HepG2 (cell line): ENCODE results near the gene KANSL3. TPM values are rescaled to one million over a fixed set of nuclear protein-coding genes. Genes with fewer than 3 reads are reported as not detected.

Experiments used
- CEBPB ChIP-seq: IDR thresholded peaks from 2 replicates; pipeline ENCODE4 v1.6.1; 2011; ENCODE audit warnings: low read depth, low read length, improper control_type of control experiment, borderline replicate concordance
- FOSL1 ChIP-seq: sonication (generic); formaldehyde crosslinking; IDR thresholded peaks from 2 replicates; pipeline ENCODE4 v1.9.0; 2021; ENCODE audit warnings: missing genetic modification reagents, borderline replicate concordance
- JARID2 ChIP-seq: sonication (generic); formaldehyde crosslinking; IDR thresholded peaks from 2 replicates; pipeline ENCODE4 v1.8.1; 2023; ENCODE audit warnings: missing genetic modification reagents, inconsistent platforms; ENCODE audit not compliant: insufficient replicate concordance
- RFX3 ChIP-seq: IDR thresholded peaks from 2 replicates; pipeline ENCODE4 v1.6.1; 2016; ENCODE audit warnings: missing biosample characterization, missing genetic modification reagents
- RNF219 ChIP-seq: sonication (generic); formaldehyde crosslinking; IDR thresholded peaks from 2 replicates; pipeline ENCODE4 v1.5.0; 2020; ENCODE audit warnings: mild to moderate bottlenecking, missing genetic modification reagents
- SNAPC4 ChIP-seq: sonication (generic); formaldehyde crosslinking; IDR thresholded peaks from 2 replicates; pipeline ENCODE4 v1.4.0; 2020; ENCODE audit warnings: mild to moderate bottlenecking, missing genetic modification reagents
- SOX6 ChIP-seq, 2 experiments: fragments of 450-650 bp in 1 of 2; sonication (generic) in 1 of 2; formaldehyde crosslinking in 1 of 2; IDR thresholded peaks; 2 replicates each; pipeline versions ENCODE4 v1.4.0 to v1.6.1; 2017 to 2020; ENCODE audit warnings: antibody characterized with exemption in 1 of 2, mild to moderate bottlenecking in 1 of 2, missing genetic modification reagents in 1 of 2
- TBX2 ChIP-seq: sonication (generic); formaldehyde crosslinking; IDR thresholded peaks from 2 replicates; pipeline ENCODE4 v1.5.0; 2020; ENCODE audit warnings: missing genetic modification reagents, mild to moderate bottlenecking, borderline replicate concordance
- TCF7L2 ChIP-seq: IDR thresholded peaks from 2 replicates; pipeline ENCODE4 v1.6.1; 2011; ENCODE audit warnings: mild to moderate bottlenecking, low read depth, low read length, moderate library complexity
- ZBTB2 ChIP-seq: sonication (generic); formaldehyde crosslinking; IDR thresholded peaks from 2 replicates; pipeline ENCODE4 v1.8.0; 2022; ENCODE audit warnings: low read depth, missing genetic modification reagents
- ZFX ChIP-seq: sonication (generic); formaldehyde crosslinking; IDR thresholded peaks from 2 replicates; pipeline ENCODE4 v1.4.0; 2020; ENCODE audit warnings: mild to moderate bottlenecking, low read depth, missing genetic modification reagents, moderate library complexity
- ZNF235 ChIP-seq: sonication (generic); formaldehyde crosslinking; IDR thresholded peaks from 2 replicates; pipeline ENCODE4 v1.8.1; 2023; ENCODE audit warnings: mild to moderate bottlenecking, missing genetic modification reagents, borderline replicate concordance
- ZNF503 ChIP-seq: sonication (generic); formaldehyde crosslinking; IDR thresholded peaks from 2 replicates; pipeline ENCODE4 v1.4.0; 2020; ENCODE audit warnings: missing genetic modification reagents
- polyA plus RNA-seq, 8 experiments: library from polyadenylated mRNA; depleted of rRNA in 3 of 8; stranded (reverse) in 7 of 8; unstranded in 1 of 8; fragments of >200 nt; fragmentation: Illumina TruSeq in 4 of 8; extraction: Trizol in 4 of 8; gene quantifications; 2 replicates each; pipeline versions ENCODE4 v1.2.1 to v1.2.3, GENCODE V29; 2011 to 2016; ENCODE audit warnings: low read depth in 4 of 8, missing spikeins in 1 of 8, mixed read lengths in 1 of 8; ENCODE audit not compliant: insufficient read depth in 1 of 8
- total RNA-seq, 5 experiments: library from RNA; depleted of rRNA; stranded (reverse); fragments of >200 nt; fragmentation: Illumina TruSeq; extraction: Trizol; gene quantifications; 2 replicates each; pipeline ENCODE4 v1.2.3, GENCODE V29; 2016; ENCODE audit warnings: low read depth in 1 of 5

KANSL3 gene
- total and polyA plus RNA-seq, 2 of the 13 experiments (the other 11 are each of a cell fraction or from before 2014, with no cell fraction given), result 20.8 to 37.3 TPM

GRCh38 chr2:96554293-96555145 lies 83.6 kb downstream of the KANSL3 start (continued):
- TF ChIP-seq CEBPB, result no peak
- TF ChIP-seq ZFX (CRISPR knock-in tag), result peak; percentile 79
- TF ChIP-seq TBX2 (CRISPR knock-in tag), result peak; percentile 48; the same call in 1 of the 2 replicates
- peak; percentile 60 for TF ChIP-seq JARID2
- no peak for TF ChIP-seq RNF219 (CRISPR knock-in tag)
- TF ChIP-seq TCF7L2, result no peak
- TF ChIP-seq SOX6 (IDR thresholded peaks at IDR 0.05), result no peak
- peak; percentile 55; the same call in 1 of the 2 replicates for TF ChIP-seq SOX6 (CRISPR knock-in tag; IDR thresholded peaks at IDR 0.05)
- TF ChIP-seq ZNF235 (CRISPR knock-in tag), result no peak
- no peak for TF ChIP-seq ZNF503 (CRISPR knock-in tag)
- no peak for TF ChIP-seq FOSL1 (CRISPR knock-in tag)
- no peak for TF ChIP-seq RFX3 (CRISPR knock-in tag)
- no peak; the same call in 1 of the 2 replicates for TF ChIP-seq SNAPC4 (CRISPR knock-in tag)
- TF ChIP-seq ZBTB2, result no peak
